Esophagus muscularis mucosa (tissue), 4 donors: ENCODE measurements around the gene OTOP3. TPM values are rescaled to one million over a fixed set of nuclear protein-coding genes. Genes with fewer than 3 reads are reported as not detected.

Source experiments
- DNase-seq: peaks from one replicate; pipeline ENCODE4 v3.0.0-alpha.2; 2017; ENCODE audit errors: extremely low spot score
- H3K27ac ChIP-seq, 4 donors: fragments of 200-600 bp; sonication (generic); replicated peaks in 1 of 4; 1 replicate in 3 of 4; 2 replicates in 1 of 4; pipeline ENCODE4 v1.5.1; 2016 to 2019; ENCODE audit warnings: mild to moderate bottlenecking in 1 of 4
- H3K27me3 ChIP-seq, 4 donors: fragments of 200-600 bp; sonication (generic); one replicate each; pipeline versions ENCODE4 v1.5.1 to v1.6.0; 2016 to 2019
- H3K36me3 ChIP-seq, 4 donors: fragments of 200-600 bp; sonication (generic); one replicate each; pipeline ENCODE4 v1.5.1; 2016 to 2019
- H3K4me1 ChIP-seq, 4 donors: fragments of 200-600 bp; sonication (generic); one replicate each; pipeline ENCODE4 v1.5.1; 2016 to 2019
- H3K4me3 ChIP-seq, 4 donors: fragments of 200-600 bp; sonication (generic); 1 replicate in 2 of 4; 2 replicates in 2 of 4; pipeline ENCODE4 v1.5.1; 2016 to 2019; ENCODE audit warnings: mild to moderate bottlenecking in 4 of 4, moderate library complexity in 1 of 4
- H3K9me3 ChIP-seq, 4 donors: fragments of 200-600 bp; sonication (generic); 1 replicate in 3 of 4; 2 replicates in 1 of 4; pipeline ENCODE4 v1.5.1; 2016 to 2019
- EP300 ChIP-seq: sonication (generic); formaldehyde crosslinking; IDR thresholded peaks from one replicate; pipeline ENCODE4 v1.6.1; 2017; ENCODE audit warnings: antibody characterized with exemption
- POLR2A ChIP-seq: fragments of 450-650 bp; IDR thresholded peaks from one replicate; pipeline ENCODE4 v1.6.1; 2017; ENCODE audit warnings: antibody characterized with exemption, moderate library complexity, mild to moderate bottlenecking, low read depth
- POLR2AphosphoS5 ChIP-seq, 2 donors: sonication (generic); formaldehyde crosslinking; IDR thresholded peaks; one replicate each; pipeline ENCODE4 v1.6.1; 2017; ENCODE audit warnings: antibody characterized with exemption in 2 of 2
- WGBS: methylation state at CpG from one replicate; pipeline ENCODE4 v1.1.5; 2018; 5-methylcytosine and 5-hydroxymethylcytosine counted together
- intact Hi-C: fragments of 100-400 bp; cut with DNase I; formaldehyde crosslinking; loops from one replicate; pipeline ENCODE4 v1.15.1; 2023
- total RNA-seq, 4 donors: library from RNA; depleted of rRNA; stranded (reverse); fragments of >200 nt; gene quantifications; one replicate each; pipeline versions ENCODE4 v1.1.0 to v1.2.1, GENCODE V29; 2016
- TF ChIP-seq, protein P1 (sequence below), 3 experiments: fragments of 200-600 bp in 2 of 3; fragments of 450-650 bp in 1 of 3; sonication (generic) in 2 of 3; IDR thresholded peaks; one replicate each; pipeline ENCODE4 v1.5.1; 2017 to 2019; ENCODE audit warnings: antibody characterized with exemption in 3 of 3, mild to moderate bottlenecking in 2 of 3, moderate library complexity in 1 of 3

Gene OTOP3
- total RNA-seq, 4 donors from 2014 or later, result not detected

DNA sequence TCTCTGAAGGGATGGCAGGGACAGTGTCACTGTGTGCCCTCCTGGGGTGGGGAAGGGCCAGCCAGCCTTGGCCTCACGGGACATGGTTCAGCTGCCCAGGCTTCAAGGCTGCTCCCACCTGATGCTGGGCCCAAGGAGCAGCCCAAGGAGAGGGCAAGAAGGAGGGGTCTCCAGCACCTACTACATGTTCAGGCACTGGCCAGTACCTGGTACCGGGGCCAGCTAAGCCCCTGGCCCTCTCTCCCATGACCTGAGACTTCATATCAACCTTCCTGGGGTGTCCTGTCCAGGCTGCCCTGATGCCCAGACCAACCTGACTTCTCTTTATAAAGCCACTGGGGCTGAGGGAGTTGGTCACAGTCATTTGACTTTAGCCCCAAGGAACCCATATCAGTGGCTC, 13.9 kb upstream of the OTOP3 start:
- Histone ChIP-seq H3K36me3 (no peaks in the 10 kb centered on the region), H3K27me3 (peaks cover 7 to 93% (median 36%) of the 10 kb centered on the region in 4 donors), H3K27ac (no peak overlapping the region), H3K4me1 (peaks cover 21 to 38% (median 27%) of the 10 kb centered on the region in 4 donors), H3K9me3 (no peaks in the 10 kb centered on the region), H3K4me3 (no peak overlapping the region)
- TF ChIP-seq EP300, result no peak
- TF ChIP-seq, protein P1, sequence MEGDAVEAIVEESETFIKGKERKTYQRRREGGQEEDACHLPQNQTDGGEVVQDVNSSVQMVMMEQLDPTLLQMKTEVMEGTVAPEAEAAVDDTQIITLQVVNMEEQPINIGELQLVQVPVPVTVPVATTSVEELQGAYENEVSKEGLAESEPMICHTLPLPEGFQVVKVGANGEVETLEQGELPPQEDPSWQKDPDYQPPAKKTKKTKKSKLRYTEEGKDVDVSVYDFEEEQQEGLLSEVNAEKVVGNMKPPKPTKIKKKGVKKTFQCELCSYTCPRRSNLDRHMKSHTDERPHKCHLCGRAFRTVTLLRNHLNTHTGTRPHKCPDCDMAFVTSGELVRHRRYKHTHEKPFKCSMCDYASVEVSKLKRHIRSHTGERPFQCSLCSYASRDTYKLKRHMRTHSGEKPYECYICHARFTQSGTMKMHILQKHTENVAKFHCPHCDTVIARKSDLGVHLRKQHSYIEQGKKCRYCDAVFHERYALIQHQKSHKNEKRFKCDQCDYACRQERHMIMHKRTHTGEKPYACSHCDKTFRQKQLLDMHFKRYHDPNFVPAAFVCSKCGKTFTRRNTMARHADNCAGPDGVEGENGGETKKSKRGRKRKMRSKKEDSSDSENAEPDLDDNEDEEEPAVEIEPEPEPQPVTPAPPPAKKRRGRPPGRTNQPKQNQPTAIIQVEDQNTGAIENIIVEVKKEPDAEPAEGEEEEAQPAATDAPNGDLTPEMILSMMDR (IDR thresholded peaks at IDR 0.05), result no peak
- no peak for TF ChIP-seq POLR2A
- TF ChIP-seq POLR2AphosphoS5 (IDR thresholded peaks at IDR 0.05), result no peak
- WGBS, result 83% methylated on average over 1 of the region's 2 CpGs
- no peak for DNase-seq
- intact Hi-C loops, result loop anchor here (5.0 kb wide), 1 partner anchor 36 kb away; no protein-coding TSS in a partner anchor

DNA sequence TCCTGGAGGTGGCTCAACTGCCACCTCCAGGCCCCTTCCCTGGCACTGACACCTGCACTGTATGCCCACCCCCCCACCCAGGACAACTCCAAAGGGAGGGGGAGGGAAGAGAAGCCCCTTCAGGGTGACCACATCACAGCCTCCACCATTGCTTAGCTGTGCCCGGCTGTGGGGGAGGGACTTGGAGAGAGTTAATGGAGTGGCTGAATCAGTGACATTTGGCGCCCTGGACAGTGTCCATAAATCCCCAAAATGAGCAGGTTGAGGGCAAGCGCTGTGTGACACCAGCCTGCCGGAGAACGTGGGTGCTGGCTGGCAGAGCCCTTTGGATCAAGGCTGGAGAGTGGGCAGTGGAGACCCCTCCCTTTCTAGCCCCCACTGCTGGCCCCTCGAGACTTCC, 13.5 kb upstream of the OTOP3 start:
- H3K9me3 ChIP-seq, result no peaks in the 10 kb centered on the region
- intact Hi-C loops, result loop anchor here (5.0 kb wide), 1 partner anchor 35 kb away; no protein-coding TSS in a partner anchor
- peaks cover 7 to 93% (median 37%) of the 10 kb centered on the region in 4 donors for H3K27me3 ChIP-seq
- TF ChIP-seq POLR2A, result no peak
- TF ChIP-seq, protein P1 (IDR thresholded peaks at IDR 0.05), result no peak
- H3K4me1 ChIP-seq, result peaks cover 21 to 38% (median 27%) of the 10 kb centered on the region in 4 donors
- WGBS, result 60% methylated on average over 6 of the region's 6 CpGs
- no peaks in the 10 kb centered on the region for H3K36me3 ChIP-seq
- H3K27ac ChIP-seq, result no peak overlapping the region
- DNase-seq, result no peak
- H3K4me3 ChIP-seq, result no peak overlapping the region

DNA sequence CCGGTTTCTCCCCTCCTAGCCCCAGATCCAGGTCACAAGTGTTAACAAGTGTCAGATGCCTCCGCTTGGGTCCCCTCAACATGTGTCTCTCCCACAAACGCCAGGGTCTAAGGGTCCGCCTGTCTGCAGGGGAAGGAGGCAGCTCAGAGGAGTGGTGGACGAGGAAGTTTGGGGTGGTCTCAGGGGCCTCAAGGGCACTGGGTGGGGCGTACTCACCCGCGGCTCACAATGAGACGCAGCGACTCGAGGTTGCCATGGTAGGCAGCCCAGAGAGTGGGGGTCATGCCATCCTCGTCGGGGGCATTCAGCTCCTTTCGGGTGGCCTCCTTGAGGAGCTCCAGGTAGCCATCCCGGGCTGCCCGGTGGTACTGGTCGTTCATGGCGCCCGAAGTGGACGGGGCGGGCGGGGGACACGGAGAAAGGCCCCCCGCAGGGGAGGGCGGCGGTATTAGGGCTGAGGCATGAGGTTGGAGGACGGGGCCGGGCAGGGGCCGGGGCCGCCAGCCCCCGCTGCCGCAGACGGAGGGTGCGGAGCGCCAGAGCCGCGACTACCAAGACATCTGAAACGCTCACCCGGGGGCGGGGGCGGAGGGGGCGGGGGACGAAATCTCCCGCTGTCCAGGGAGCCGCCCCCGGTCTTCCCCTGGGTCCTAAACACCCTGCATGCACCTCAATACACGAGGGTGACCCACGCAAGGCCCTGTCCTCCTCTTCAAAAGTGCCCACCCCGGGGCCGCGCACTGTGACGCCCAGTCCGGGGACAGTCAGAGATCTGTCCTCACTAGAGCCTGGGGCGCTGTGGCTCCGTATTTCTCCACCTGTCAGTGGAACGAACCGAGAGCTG, 12.8 kb upstream of the OTOP3 start, which contains the start of gene USH1G:
Gene USH1G, minus strand, starts transcription at position 562 of the 844 bp plus-strand sequence. Its CDS starts 182 bp downstream, at position 380.
- no peak for DNase-seq
- no peak for TF ChIP-seq EP300
- Histone ChIP-seq H3K4me1 (peaks cover 21 to 38% (median 27%) of the 10 kb centered on the region in 4 donors), H3K27me3 (peaks cover 7 to 93% (median 38%) of the 10 kb centered on the region in 4 donors), H3K9me3 (no peaks in the 10 kb centered on the region), H3K36me3 (no peaks in the 10 kb centered on the region), H3K27ac (no peak within 1 kb of the TSS), H3K4me3 (peak within 1 kb of the TSS; percentile 38 to 53 (median 42))
- 12% methylated on average over 21 of the region's 57 CpGs for WGBS
- intact Hi-C loops, result loop anchor here (5.0 kb wide), 1 partner anchor 34 kb away; no protein-coding TSS in a partner anchor

DNA sequence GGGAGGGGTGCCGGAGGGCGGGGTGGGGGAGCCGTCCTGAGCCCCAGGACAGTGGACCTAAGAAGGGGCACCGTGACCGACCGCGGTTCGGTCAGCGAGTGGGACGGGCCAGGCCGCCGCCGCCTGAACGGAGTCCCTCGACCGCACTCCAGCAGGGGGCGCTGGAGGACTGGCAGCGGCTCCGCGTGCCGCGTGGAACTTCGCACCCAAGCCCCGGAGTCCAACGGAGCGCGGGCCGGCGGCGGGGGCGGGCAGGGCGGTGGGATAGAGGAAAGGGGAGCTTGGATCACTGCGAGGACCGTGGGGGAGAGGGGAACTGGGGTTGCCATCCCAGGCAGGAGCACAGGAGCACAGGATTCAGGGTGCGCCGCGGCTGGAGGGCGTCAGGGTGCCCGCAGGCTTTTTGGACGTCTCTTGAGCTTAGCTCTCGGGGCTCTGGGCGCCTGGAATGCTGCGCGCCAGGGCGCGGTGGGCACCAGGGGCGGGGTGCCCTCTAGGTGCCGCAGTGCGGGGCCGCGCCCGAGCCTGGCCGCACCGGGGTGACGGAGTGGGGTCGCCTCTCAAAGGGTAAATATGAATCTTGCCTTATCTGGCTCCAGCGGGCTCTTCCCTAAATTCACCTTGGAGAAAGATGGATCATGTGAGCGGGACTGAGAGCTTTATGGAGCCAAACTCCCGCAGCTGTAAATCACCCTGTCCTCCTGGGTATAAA, 12.0 kb upstream of the OTOP3 start:
- H3K27me3 ChIP-seq, result peaks cover 7 to 96% (median 38%) of the 10 kb centered on the region in 4 donors
- WGBS, result 0% methylated on average over 13 of the region's 59 CpGs
- H3K27ac ChIP-seq, result no peak overlapping the region
- no peaks in the 10 kb centered on the region for H3K36me3 ChIP-seq
- H3K9me3 ChIP-seq, result no peaks in the 10 kb centered on the region
- H3K4me3 ChIP-seq, result peak overlapping the region; percentile 38 to 53 (median 42)
- TF ChIP-seq POLR2A, result no peak
- no peak for TF ChIP-seq EP300
- TF ChIP-seq, protein P1 (IDR thresholded peaks at IDR 0.05), result peak; percentile 49 to 87 (median 69)
- no peak for TF ChIP-seq POLR2AphosphoS5 (IDR thresholded peaks at IDR 0.05)
- H3K4me1 ChIP-seq, result peaks cover 21 to 38% (median 27%) of the 10 kb centered on the region in 4 donors
- intact Hi-C loops, result loop anchor here (5.0 kb wide), 1 partner anchor 34 kb away; no protein-coding TSS in a partner anchor
- no peak for DNase-seq
